ENCODE data around the gene RCAN2.

The RCAN2 gene

DNA sequence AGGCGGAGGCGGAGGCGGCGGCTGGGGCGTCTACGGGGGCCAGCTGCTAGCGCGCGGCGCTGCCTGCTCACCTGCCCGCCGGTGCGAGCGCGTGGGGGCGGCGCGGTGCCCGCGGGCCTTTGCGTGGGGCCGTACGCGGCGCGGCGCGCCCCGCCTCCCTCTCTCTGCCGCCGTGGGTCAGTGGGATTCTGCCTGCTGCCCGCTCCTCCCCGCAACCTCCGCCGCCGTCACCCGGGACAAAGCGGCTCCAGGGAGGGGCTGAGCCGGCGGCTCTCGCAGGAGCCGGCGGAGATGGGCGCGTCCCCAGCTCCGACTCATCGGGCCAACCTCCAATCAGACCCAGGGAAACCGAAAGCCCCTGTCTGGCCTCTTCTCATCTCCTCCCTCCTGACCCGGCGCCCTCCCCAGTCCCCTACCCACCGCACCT, at the start of gene RCAN2:
Gene RCAN2, minus strand, starts transcription at position 249 of the 427 bp plus-strand sequence.
- no peak for DNase-seq (ENCODE audit: low read depth)

GRCh38 chr6:46539866-46540265, 48.6 kb upstream of the RCAN2 start:
- no peak for DNase-seq (ENCODE audit: low read depth)

GRCh38 chr6:46538800-46539480, 47.7 kb upstream of the RCAN2 start:
- DNase-seq (ENCODE audit: low read depth), result no peak

GRCh38 chr6:46530896-46531295, 39.6 kb upstream of the RCAN2 start:
- no peak for DNase-seq (ENCODE audit: low read depth)

GRCh38 chr6:46528961-46529750, 37.9 kb upstream of the RCAN2 start:
- no peak for DNase-seq (ENCODE audit: low read depth)

DNA sequence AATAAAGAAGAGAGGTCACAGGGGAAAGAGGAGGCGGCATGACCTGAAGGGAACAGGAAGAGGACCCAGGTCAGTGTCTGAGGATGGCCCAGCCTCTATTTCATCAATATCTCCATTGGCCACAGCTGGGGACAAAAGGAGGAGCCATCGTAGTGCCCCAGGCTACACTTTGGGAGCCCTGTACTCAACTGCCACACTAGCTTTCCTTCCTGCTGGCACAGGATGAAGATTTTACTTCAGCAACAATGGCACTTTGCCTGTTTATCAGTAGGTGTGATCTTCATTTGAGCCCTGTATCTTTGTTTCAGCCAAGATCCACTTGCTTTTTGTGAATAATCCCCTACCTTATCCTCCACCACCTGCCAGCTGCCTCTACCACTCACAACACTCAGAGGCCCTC, 35.4 kb upstream of the RCAN2 start:
- DNase-seq (ENCODE audit: low read depth), result no peak

DNA sequence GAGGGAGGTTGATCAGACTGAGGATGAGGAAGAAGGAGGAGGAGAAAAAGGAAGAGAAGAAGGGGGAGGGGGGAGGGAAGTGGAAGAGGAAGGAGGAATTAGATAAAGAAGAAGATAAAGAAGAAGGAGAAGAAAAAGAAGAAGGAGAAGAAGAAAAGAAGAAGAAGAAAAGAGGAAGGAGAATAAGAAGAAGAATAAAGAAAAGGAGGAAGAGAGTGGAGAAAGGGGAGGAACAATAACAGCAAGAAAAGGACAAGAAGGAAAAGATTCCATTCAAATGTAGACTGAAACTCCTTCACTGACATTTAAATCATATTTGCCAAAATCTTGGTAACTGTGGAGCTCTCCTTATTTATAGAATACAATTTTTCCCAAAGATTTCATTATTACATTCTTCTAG, 34.3 kb upstream of the RCAN2 start:
- DNase-seq (ENCODE audit: low read depth), result no peak

- DNase-seq (ENCODE audit: low read depth), result no peak
Observed at GRCh38 chr6:46521464-46521971, 30.3 kb upstream of the RCAN2 start.

- DNase-seq (ENCODE audit: low read depth), result no peak
Observed at GRCh38 chr6:46517202-46517601, 26.0 kb upstream of the RCAN2 start.

- DNase-seq (ENCODE audit: low read depth), result no peak
Observed at GRCh38 chr6:46513533-46513932, 22.3 kb upstream of the RCAN2 start.

- DNase-seq (ENCODE audit: low read depth), result no peak
Observed at GRCh38 chr6:46511320-46511719, 20.1 kb upstream of the RCAN2 start.

GRCh38 chr6:46510651-46511050, 19.4 kb upstream of the RCAN2 start:
- no peak for DNase-seq (ENCODE audit: low read depth)

GRCh38 chr6:46509981-46510510, 18.8 kb upstream of the RCAN2 start:
- no peak for DNase-seq (ENCODE audit: low read depth)

GRCh38 chr6:46509063-46509462, 17.8 kb upstream of the RCAN2 start:
- no peak for DNase-seq (ENCODE audit: low read depth)

DNA sequence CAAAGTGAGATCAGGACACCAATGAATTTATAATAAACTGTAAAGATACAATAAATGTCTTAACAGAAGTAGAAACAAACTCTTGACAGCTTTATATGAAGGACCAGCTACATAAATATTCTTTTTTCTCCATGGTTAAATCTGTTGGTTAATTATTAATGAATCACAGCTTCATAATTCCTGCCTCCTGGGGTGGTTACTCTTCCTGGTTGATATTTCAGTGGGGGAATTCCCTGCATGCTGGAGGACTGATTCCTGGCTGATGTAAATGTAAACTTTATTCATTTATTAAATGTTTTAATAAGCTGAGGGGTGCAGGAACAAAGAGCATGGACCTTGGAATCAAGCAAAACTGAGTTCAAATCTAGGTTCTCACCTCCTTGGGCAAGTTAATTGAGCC, 16.2 kb upstream of the RCAN2 start:
- no peak for DNase-seq (ENCODE audit: low read depth)

DNA sequence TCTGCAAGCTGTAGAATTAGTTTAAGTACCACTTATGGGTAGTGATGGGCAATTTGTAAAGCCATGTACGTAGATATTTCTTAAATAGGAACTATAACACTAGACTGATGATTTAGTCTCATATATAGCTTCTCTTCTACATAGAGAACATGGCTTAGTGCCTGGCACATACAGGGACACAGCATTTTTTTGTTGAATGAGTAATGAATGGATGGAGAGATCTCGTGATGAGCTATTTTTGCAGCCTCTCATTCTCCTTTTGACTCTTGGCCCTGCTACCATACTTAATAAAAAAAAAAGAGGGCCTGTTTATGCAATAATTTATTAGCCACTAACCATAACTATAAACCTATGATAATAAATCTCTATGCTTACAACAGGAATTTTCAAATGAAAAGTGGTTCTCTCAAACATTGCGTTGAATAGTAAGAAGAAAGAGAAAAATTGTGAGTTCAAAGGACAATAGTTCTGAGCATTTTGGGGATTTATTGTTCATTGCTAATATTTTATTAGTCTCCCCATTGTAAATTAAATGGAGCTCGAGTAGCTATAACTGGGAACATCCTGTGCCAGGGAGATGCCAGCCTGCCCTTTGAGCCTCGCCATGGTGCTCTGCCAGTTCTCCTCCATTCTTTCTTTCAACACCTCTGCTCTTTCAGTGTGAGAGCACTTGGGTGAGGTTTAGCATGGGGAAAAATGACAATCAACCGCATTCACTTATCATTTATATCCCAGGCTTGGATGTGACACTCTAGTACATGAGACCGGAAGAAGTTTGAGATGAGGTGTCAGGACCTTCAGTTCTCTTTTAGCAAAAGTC, 14.7 kb upstream of the RCAN2 start:
- DNase-seq (ENCODE audit: low read depth), result no peak

GRCh38 chr6:46504242-46504641, 13.0 kb upstream of the RCAN2 start:
- DNase-seq (ENCODE audit: low read depth), result no peak

DNA sequence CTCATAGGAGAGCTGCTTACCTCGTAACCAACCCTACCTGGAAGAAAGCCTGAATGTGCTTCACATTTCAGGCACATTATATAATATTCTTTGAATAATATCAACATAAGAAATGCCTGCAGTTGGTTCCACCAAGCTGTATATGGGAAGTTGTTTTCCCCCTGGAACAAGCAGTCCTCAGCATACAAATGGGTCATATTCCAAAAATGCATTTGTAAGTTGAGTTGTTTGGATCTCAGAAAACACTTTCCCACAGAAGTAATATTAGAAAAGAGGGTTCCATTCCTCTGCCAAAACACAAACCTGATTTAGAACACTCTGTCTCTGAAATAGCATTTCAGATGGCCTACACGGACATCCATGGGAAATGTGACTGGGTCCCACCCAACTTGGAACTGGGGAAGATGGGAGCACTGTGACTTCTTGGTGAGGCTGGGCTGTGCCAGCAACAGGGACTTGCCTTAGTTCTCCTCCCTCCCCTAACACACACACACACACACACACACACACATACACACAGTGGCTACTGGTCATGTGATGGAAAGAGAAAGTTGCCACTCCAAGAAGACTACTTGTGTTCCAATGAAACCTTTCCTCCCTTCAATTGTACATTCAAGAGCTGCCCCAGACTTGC, 11.4 kb upstream of the RCAN2 start:
- no peak for DNase-seq (ENCODE audit: low read depth)

GRCh38 chr6:46501136-46502089, 10.2 kb upstream of the RCAN2 start:
- DNase-seq (ENCODE audit: low read depth), result no peak

GRCh38 chr6:46500382-46500781, 9.1 kb upstream of the RCAN2 start:
- DNase-seq (ENCODE audit: low read depth), result no peak

Data from amniotic epithelial cell (primary cell).